Epithelial cell of esophagus (primary cell): ENCODE data around the gene PLS1.

Source experiments
- DNase-seq: peaks from one replicate; pipeline ENCODE4 v3.0.0; 2010; ENCODE audit warnings: low read depth
- H3K4me3 ChIP-seq: 2 replicates; pipeline ENCODE4 v1.5.1; 2011; ENCODE audit warnings: mild to moderate bottlenecking, low read length, control low read depth
- TF ChIP-seq, protein P1 (sequence below): IDR thresholded peaks from 2 replicates; pipeline ENCODE4 v1.5.1; 2011; ENCODE audit warnings: low read depth, mild to moderate bottlenecking, low read length, control low read depth, inconsistent platforms; ENCODE audit not compliant: insufficient read depth; ENCODE audit errors: missing control alignments

PLS1 gene

GRCh38 chr3:142641504-142641903, 45.3 kb downstream of the PLS1 start:
- TF ChIP-seq, protein P1, sequence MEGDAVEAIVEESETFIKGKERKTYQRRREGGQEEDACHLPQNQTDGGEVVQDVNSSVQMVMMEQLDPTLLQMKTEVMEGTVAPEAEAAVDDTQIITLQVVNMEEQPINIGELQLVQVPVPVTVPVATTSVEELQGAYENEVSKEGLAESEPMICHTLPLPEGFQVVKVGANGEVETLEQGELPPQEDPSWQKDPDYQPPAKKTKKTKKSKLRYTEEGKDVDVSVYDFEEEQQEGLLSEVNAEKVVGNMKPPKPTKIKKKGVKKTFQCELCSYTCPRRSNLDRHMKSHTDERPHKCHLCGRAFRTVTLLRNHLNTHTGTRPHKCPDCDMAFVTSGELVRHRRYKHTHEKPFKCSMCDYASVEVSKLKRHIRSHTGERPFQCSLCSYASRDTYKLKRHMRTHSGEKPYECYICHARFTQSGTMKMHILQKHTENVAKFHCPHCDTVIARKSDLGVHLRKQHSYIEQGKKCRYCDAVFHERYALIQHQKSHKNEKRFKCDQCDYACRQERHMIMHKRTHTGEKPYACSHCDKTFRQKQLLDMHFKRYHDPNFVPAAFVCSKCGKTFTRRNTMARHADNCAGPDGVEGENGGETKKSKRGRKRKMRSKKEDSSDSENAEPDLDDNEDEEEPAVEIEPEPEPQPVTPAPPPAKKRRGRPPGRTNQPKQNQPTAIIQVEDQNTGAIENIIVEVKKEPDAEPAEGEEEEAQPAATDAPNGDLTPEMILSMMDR, result no peak

DNA sequence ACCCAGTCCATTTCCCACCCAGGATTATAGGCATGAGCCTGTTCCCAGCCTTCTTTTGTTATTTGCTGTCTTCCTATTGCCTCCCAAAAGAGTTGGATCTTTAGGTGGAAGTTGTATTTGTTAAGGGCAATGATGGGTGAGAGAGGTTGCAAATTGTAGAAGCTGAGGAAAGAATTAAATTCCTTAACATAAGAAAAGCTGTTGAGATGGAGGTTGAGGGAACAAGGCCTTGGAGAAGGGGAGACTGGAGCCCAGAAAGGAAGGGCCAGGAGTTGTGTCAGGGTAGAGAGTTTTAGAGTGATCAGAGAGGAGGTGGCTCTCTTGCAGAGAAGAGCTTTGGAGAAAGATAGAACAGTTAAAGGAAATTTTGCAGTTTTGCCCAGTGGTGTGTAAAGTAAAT, 46.8 kb downstream of the PLS1 start:
- no peak for DNase-seq
- TF ChIP-seq, protein P1, result no peak
- H3K4me3 ChIP-seq, result no peak overlapping the region

More at GRCh38 chr3:142641504-142641903, 45.3 kb downstream of the PLS1 start:
- DNase-seq, result no peak
- no peak overlapping the region for H3K4me3 ChIP-seq

DNA sequence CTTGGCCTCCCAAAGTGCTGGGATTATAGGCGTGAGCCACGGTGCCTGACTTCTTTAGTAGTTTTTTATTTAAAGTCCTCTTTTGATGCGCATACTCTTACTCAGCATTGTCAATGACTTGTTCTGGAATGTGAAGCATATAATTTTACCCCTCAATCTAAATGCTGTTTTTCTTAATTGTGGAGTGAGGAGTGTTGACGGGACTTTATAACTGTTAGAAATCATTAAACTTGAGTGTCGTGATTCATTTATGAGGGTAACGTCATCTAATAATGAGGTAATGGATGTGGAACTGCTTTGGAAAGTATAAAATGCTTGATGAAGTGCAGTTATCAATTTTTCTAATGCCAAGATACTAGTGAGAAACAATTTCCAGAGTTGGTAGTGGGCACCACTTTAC, 48.3 kb downstream of the PLS1 start:
- TF ChIP-seq, protein P1, result no peak
- DNase-seq, result no peak
- H3K4me3 ChIP-seq, result no peak overlapping the region

DNA sequence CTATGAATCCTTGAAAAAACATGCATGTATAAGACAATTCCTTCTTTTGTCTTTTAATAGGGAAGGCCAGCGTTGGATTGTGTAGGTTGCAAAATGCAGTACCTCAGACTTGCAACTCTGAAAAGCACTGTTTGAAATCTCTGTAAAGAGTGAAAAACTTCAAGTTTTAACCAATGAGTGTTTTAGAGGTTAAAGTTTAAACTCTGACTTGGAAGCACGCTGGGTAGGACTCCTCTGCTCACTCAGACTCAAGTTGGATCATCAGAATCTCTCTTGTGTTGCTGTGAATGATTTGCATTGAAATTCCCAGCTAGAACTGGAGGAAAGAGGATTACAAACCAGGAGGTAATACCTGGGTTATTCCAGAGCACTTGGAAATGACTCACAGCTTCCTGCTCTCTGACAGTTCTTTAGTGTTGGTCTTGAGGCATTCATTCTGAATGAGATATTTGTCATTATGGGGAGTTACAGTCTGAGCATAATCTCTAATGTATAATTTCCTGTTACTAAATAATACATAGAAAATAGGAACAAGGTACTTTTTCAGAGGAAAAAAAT, 49.1 kb downstream of the PLS1 start:
- H3K4me3 ChIP-seq, result no peak overlapping the region
- DNase-seq, result peak; percentile 89
- TF ChIP-seq, protein P1, result no peak

DNA sequence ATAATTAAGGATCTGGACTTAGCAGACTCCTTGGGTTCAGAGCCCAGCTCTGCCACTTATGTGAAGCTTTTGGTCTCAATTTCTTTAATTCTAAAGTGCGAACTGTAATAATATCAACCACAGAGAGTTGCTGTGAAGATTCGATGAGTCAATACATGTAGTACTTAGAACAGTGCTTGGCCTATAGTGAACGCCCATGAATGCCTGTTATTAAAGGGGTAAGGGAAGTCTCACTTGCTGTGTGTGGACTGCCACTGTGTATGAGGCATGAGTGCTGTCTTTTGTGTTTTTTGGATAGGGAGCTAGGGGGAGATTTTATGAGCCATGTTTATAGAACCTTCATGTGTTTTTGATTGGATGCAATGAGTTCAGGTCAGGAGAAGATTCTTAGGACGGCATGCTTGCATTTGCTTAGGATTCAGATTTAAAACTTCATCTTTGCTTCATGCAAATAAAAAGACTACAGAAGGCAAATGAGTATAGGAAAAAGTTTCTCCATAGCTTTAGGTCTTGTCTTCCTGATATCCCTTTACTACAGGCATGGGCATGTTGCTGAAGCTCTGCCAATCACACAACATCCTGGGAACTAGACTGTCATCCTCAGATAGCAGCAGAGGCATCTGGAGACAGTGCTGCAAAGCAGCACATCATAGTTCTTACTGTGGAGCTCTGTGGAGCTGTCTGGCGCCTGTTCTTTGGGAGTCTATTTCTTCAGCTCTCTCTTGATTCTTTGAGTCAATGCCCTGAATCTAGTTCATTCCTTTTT, 50.0 kb downstream of the PLS1 start:
- TF ChIP-seq, protein P1, result no peak
- peak; percentile 86 for DNase-seq
- H3K4me3 ChIP-seq, result no peak overlapping the region

GRCh38 chr3:142647856-142648255, 51.7 kb downstream of the PLS1 start:
- peak; percentile 91 for DNase-seq
- TF ChIP-seq, protein P1, result no peak
- H3K4me3 ChIP-seq, result no peak overlapping the region
